D341Med (cell line): Measurements from ENCODE around the gene TNFRSF11A.

ENCODE experiments used
- DNase-seq: peaks from one replicate; pipeline ENCODE4 v3.0.0; 2012; ENCODE audit warnings: low spot score

The TNFRSF11A gene

DNA sequence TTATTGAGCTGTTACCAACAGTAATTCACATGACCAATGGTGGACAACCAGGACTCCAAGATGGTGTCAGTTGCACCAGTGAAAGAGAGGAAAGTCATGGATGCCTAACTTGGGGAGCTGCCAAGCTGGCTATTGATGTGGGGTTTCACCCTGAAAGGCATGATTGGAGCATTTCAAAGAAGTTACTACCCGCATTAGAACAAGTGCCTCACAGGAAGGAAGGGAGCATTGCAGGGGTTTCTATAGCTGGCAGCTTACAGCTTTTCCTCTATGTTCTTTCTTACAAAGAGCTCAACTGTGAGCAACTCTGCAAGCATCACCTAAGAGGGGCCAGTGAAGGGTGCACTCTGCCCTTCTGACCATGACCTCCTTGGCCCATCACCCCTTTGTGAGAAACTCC lies 93.1 kb downstream of the TNFRSF11A start:
- no peak for DNase-seq

DNA sequence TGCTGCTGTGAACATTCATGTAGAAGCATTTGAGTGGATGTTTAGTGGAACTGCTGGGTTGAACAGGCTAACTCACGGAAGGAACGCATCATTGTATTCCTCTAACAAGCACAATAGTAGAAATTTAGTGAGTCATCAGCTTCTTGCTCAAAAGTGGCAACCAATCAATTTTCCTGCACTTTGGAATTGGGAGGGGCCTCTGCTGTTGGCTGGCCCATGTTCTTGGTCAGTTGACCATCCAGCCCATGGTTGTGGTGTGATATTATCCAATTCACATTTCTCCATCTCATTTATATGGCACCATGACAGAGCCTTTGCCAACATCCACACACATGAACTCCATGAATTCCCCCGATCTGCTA lies 95.0 kb downstream of the TNFRSF11A start:
- no peak for DNase-seq

DNA sequence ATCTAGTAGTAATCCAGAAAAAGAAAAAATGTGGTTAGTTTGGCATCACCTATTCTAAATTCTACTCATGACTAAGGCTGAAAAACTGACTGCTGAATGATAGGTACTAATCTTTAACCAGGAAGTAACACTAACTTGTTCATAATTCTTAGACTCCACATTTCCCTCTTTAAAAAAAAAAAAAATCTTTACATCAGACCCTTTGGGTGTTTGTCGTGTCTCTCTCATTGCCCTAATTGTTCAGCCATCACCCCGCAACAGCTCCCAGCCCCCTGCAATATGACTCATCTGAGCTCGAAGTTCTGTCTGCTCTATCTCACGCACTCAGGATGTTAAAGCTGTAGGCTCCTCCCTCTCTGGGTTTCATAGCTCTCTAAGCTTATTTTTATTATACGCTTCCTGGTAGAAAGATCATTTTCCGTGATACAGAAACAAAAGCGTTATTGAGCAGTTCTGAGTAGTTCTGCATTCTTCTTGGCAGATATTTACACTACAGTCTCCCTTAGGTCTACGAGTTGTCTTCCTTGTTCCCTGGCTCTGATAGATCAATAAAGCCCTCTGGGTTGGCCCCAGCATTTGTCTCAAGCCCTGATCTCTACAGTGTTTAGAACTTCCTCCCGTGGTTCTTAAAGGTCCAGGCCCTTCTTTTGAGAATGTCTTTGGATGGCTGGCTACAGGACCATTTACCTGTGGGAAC lies 95.6 kb downstream of the TNFRSF11A start:
- no peak for DNase-seq

- peak; percentile 87 for DNase-seq
Measured at GRCh38 chr18:62425465-62426190, 100.5 kb downstream of the TNFRSF11A start.

- no peak for DNase-seq
Measured at GRCh38 chr18:62426191-62426488, 101.0 kb downstream of the TNFRSF11A start.

DNA sequence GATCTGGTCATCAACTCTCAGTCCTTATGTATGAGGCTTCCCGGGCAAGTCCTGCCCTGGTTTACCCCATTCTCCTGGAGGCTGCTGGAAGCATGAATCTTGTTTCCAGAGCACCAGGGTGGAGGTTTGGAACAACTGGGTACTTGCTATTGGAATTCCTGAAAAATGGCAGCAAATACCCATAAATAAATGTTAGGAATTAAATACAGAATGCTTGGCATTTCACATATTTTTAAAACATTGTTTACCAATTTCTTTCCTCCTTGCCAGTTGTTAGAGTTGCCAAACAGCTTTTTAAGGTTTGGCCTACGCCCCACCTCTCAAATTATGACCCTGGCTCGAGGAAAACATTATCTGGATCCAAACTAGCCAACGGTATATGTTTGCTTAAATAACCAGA lies 107.1 kb downstream of the TNFRSF11A start:
- DNase-seq, result no peak

DNA sequence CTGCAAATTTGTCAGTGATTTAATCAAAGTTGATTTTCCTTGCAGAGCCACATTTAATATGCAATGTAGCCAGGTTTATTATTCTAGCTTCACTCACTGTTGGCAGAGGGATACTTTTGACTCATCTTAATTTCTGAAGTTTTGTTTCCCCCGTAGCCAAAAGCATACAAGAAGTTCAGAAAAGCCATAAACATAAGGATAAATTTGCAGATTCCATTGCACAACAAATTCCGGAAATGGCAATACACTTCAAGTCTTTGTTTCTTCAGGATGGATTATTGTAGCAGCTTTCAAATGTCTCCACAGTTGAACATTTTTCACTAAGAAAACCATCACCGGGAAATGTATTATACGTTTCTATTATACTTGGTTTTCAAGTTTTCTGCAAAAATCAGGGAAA lies 109.7 kb downstream of the TNFRSF11A start:
- DNase-seq, result no peak

GRCh38 chr18:62435435-62436031 lies 110.4 kb downstream of the TNFRSF11A start:
- no peak for DNase-seq

- peak; percentile 33 for DNase-seq
Measured at GRCh38 chr18:62436636-62437234, 111.6 kb downstream of the TNFRSF11A start.

GRCh38 chr18:62437235-62438017 lies 112.3 kb downstream of the TNFRSF11A start:
- DNase-seq, result peak; percentile 79

DNA sequence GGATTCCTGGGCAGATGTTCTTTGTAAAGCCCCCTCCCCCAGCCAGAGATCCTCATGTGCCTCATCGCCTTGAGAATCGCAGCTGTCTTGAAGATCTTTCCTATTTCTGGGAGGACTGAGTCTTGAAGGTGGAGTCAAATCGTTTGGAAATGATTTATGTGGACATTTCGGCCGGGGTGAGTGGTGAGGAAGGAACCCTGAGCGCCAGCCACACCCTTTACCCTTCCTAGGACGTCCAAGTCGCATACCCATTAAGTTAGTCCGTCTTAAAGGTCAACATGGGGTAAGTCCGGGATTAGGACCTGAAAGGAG lies 112.9 kb downstream of the TNFRSF11A start:
- DNase-seq, result peak; percentile 37

GRCh38 chr18:62438402-62438801 lies 113.3 kb downstream of the TNFRSF11A start:
- no peak for DNase-seq

GRCh38 chr18:62438866-62439265 lies 113.8 kb downstream of the TNFRSF11A start:
- no peak for DNase-seq
